H9 (cell line): Measurements from ENCODE around the gene MYL10. TPM values are rescaled to one million over a fixed set of nuclear protein-coding genes. Genes with fewer than 3 reads are reported as not detected.
A peak's percentile ranks its signal among the peaks of the same experiment; 100 is the strongest.

Source experiments
- DNase-seq: peaks from one replicate; pipeline ENCODE4 v3.0.0-alpha.2; 2017
- H2AFZ ChIP-seq: one replicate; pipeline ENCODE4 v1.6.1; 2013; ENCODE audit warnings: mild to moderate bottlenecking, low read length, control low read depth, moderate library complexity
- H2AK5ac ChIP-seq: 2 replicates; pipeline ENCODE4 v1.6.1; 2013; ENCODE audit warnings: low read length, control low read depth, mixed read lengths; ENCODE audit not compliant: insufficient read length
- H2BK120ac ChIP-seq: one replicate; pipeline ENCODE4 v1.6.1; 2013; ENCODE audit warnings: low read depth, mild to moderate bottlenecking, low read length, control low read depth, inconsistent platforms; ENCODE audit not compliant: poor library complexity, severe bottlenecking
- H2BK12ac ChIP-seq: 2 replicates; pipeline ENCODE4 v1.6.1; 2013; ENCODE audit warnings: low read length, control low read depth, mixed read lengths, low read depth; ENCODE audit not compliant: insufficient read length
- H2BK15ac ChIP-seq: 2 replicates; pipeline ENCODE4 v1.6.1; 2013; ENCODE audit warnings: low read depth, low read length, control low read depth
- H2BK20ac ChIP-seq: one replicate; pipeline ENCODE4 v1.6.1; 2013; ENCODE audit warnings: low read depth, mild to moderate bottlenecking, low read length, control low read depth, inconsistent platforms; ENCODE audit not compliant: poor library complexity, severe bottlenecking
- H2BK5ac ChIP-seq: 2 replicates; pipeline ENCODE4 v1.6.1; 2013; ENCODE audit warnings: low read length, control low read depth, mixed read lengths; ENCODE audit not compliant: insufficient read length
- H3K14ac ChIP-seq: 2 replicates; pipeline ENCODE4 v1.6.1; 2013; ENCODE audit warnings: low read length, control low read depth; ENCODE audit not compliant: insufficient read depth
- H3K18ac ChIP-seq: 2 replicates; pipeline ENCODE4 v1.6.1; 2013; ENCODE audit warnings: low read depth, mild to moderate bottlenecking, mixed read lengths, low read length, control low read depth; ENCODE audit not compliant: insufficient read length
- H3K23ac ChIP-seq: 2 replicates; pipeline ENCODE4 v1.6.1; 2013; ENCODE audit warnings: low read length, control low read depth, mixed read lengths, low read depth; ENCODE audit not compliant: insufficient read length
- H3K23me2 ChIP-seq: 2 replicates; pipeline ENCODE4 v1.6.1; 2013; ENCODE audit warnings: low read depth, mild to moderate bottlenecking, mixed read lengths, low read length, control low read depth; ENCODE audit not compliant: insufficient read length, poor library complexity, severe bottlenecking
- H3K27ac ChIP-seq: 2 replicates; pipeline ENCODE4 v1.5.1; 2013; ENCODE audit warnings: low read length, control low read depth, mixed read lengths, low read depth; ENCODE audit not compliant: insufficient read length
- H3K27me3 ChIP-seq: 2 replicates; pipeline ENCODE4 v1.6.1; 2013; ENCODE audit warnings: low read length, control low read depth, inconsistent platforms; ENCODE audit not compliant: insufficient read depth
- H3K4ac ChIP-seq: 2 replicates; pipeline ENCODE4 v1.6.1; 2013; ENCODE audit warnings: low read depth, mild to moderate bottlenecking, control low read depth, inconsistent platforms, low read length, moderate library complexity
- H3K4me1 ChIP-seq: 2 replicates; pipeline ENCODE4 v1.6.1; 2013; ENCODE audit warnings: low read length, control low read depth, inconsistent platforms; ENCODE audit not compliant: insufficient read depth
- H3K4me2 ChIP-seq: 2 replicates; pipeline ENCODE4 v1.6.1; 2013; ENCODE audit warnings: low read length, control low read depth, mixed read lengths; ENCODE audit not compliant: insufficient read length, insufficient read depth
- H3K56ac ChIP-seq: 2 replicates; pipeline ENCODE4 v1.6.1; 2013; ENCODE audit warnings: low read depth, mild to moderate bottlenecking, mixed read lengths, low read length, control low read depth; ENCODE audit not compliant: insufficient read length
- H3K79me1 ChIP-seq: 2 replicates; pipeline ENCODE4 v1.6.1; 2013; ENCODE audit warnings: low read depth, mild to moderate bottlenecking, moderate library complexity, low read length, control low read depth, inconsistent platforms; ENCODE audit not compliant: insufficient read depth, poor library complexity, severe bottlenecking
- H3K79me2 ChIP-seq: 2 replicates; pipeline ENCODE4 v1.6.1; 2013; ENCODE audit warnings: low read length, control low read depth, inconsistent platforms; ENCODE audit not compliant: insufficient read depth
- H3K9ac ChIP-seq: 2 replicates; pipeline ENCODE4 v1.6.1; 2013; ENCODE audit warnings: low read length, control low read depth, mixed read lengths; ENCODE audit not compliant: insufficient read length; ENCODE audit errors: extremely low read depth
- H3K9me3 ChIP-seq: one replicate; pipeline ENCODE4 v1.6.1; 2013; ENCODE audit warnings: low read depth, low read length, inconsistent platforms; ENCODE audit not compliant: control insufficient read depth
- H3T11ph ChIP-seq: one replicate; pipeline ENCODE4 v1.6.1; 2013; ENCODE audit warnings: mild to moderate bottlenecking, low read length, control low read depth, inconsistent platforms
- H4K20me1 ChIP-seq: one replicate; pipeline ENCODE4 v1.6.1; 2013; ENCODE audit not compliant: control insufficient read depth, insufficient read length, insufficient read depth
- H4K5ac ChIP-seq: 2 replicates; pipeline ENCODE4 v1.6.1; 2013; ENCODE audit warnings: low read depth, mild to moderate bottlenecking, mixed read lengths, low read length, control low read depth; ENCODE audit not compliant: insufficient read length
- H4K8ac ChIP-seq: replicated peaks from 2 replicates; pipeline ENCODE4 v1.6.1; 2013; ENCODE audit warnings: low read length, control low read depth, mixed read lengths, low read depth; ENCODE audit not compliant: insufficient read length
- H4K91ac ChIP-seq: 2 replicates; pipeline ENCODE4 v1.6.1; 2013; ENCODE audit warnings: low read depth, mild to moderate bottlenecking, moderate library complexity, mixed read lengths, low read length, control low read depth; ENCODE audit not compliant: insufficient read length
- H3K27ac Mint-ChIP-seq, 3 experiments: 2 replicates in 2 of 3; 3 replicates in 1 of 3; pipeline ENCODE4 v1.8.0; 2020 to 2021; ENCODE audit warnings: mixed read lengths in 3 of 3, mild to moderate bottlenecking in 1 of 3, moderate library complexity in 1 of 3
- H3K27me3 Mint-ChIP-seq: 2 replicates; pipeline ENCODE4 v1.8.0; 2021; ENCODE audit warnings: low read depth, mild to moderate bottlenecking, moderate library complexity, mixed read lengths
- H3K36me3 Mint-ChIP-seq, 3 experiments: 2 replicates in 2 of 3; 3 replicates in 1 of 3; pipeline ENCODE4 v1.8.0; 2020 to 2021; ENCODE audit warnings: low read depth in 3 of 3, mixed read lengths in 3 of 3; ENCODE audit not compliant: insufficient read depth in 1 of 3
- H3K4me1 Mint-ChIP-seq, 2 experiments: 2 replicates each; pipeline ENCODE4 v1.8.0; 2020; ENCODE audit warnings: mixed read lengths in 2 of 2
- H3K4me3 Mint-ChIP-seq, 2 experiments: 2 replicates in 1 of 2; 3 replicates in 1 of 2; pipeline ENCODE4 v1.8.0; 2020 to 2021; ENCODE audit warnings: mild to moderate bottlenecking in 2 of 2, mixed read lengths in 2 of 2, moderate library complexity in 1 of 2
- H3K9me3 Mint-ChIP-seq, 2 experiments: 2 replicates in 1 of 2; 3 replicates in 1 of 2; pipeline ENCODE4 v1.8.0; 2020; ENCODE audit warnings: mild to moderate bottlenecking in 2 of 2, mixed read lengths in 2 of 2, moderate library complexity in 1 of 2
- WGBS: extraction: QIAGEN DNeasy Blood & Tissue Kit; methylation state at CpG from one replicate; pipeline ENCODE4 v1.1.7; 2013; ENCODE audit warnings: missing lambda C conversion rate, low lambda C conversion rate, mixed read lengths; ENCODE audit not compliant: insufficient read length; ENCODE audit errors: extremely low coverage; 5-methylcytosine and 5-hydroxymethylcytosine counted together
- total RNA-seq: library from RNA; stranded (reverse); gene quantifications from 2 replicates; pipeline ENCODE4 v1.2.1, GENCODE V29; 2021
- TF ChIP-seq, protein P1 (sequence below): fragments of 200-600 bp; sonication (generic); conservative IDR thresholded peaks from 3 replicates; pipeline ENCODE4 v1.8.0; 2021; ENCODE audit warnings: antibody characterized with exemption, mild to moderate bottlenecking

Gene MYL10
- total RNA-seq, 1 experiment from 2014 or later = 0.50 TPM

DNA sequence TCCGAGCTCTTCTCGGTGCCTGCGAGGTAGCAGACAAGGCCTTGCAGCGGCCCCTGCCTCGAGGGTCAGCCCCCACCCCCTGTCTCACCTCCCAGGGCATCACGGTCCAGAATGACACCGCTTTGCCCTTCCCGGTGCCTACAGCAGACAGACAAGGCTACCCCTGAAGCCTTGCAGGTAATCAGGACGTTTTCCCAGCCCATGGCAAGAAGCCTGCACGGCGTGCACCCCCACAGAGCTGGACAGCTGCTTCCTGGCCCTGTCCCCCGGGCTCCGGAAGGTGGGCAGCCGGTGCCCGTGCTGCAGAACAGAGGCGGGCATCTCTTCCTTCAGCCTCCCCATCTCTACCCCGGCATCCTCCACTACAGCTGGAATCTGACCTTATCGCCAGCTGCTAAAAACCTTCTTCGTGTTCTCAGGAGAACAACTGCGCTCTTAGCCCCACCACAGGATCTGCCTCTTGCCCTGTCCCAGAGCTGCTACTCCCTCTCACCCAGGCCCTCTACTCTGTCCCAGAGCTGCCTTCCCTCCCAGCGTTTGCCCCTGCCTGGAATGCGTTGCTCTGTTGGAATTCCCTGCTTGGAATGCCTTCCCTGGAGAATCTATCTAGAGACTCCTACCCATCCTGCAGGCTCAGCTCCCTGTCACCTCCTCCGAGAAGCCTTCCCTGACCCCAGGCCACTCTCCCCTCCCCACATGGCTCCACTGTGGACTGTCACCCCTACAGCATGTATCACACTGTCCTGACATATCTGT, 4.7 kb downstream of the MYL10 start:
- H3K9me3 Mint-ChIP-seq = no peaks in the 10 kb centered on the region; a peak in 2 of 5 replicates
- no peak overlapping the region for H3T11ph ChIP-seq
- H2AK5ac ChIP-seq = no peak overlapping the region
- no peak overlapping the region for H2BK120ac ChIP-seq
- H4K91ac ChIP-seq = no peak overlapping the region
- peak overlapping the region in 1 of 2 experiments; percentile 49; a peak in 3 of 5 replicates for H3K4me3 Mint-ChIP-seq
- H3K4me2 ChIP-seq = no peak overlapping the region
- H3K79me1 ChIP-seq = no peaks in the 10 kb centered on the region
- no CpG with 5 or more reads among the region's 23 CpGs for WGBS
- no peaks in the 10 kb centered on the region for H3K79me2 ChIP-seq
- no peak overlapping the region for H3K27ac ChIP-seq
- H3K27ac Mint-ChIP-seq = peak overlapping the region; percentile 31 to 81 (median 74); a peak in 6 of 7 replicates
- no peak overlapping the region for H3K9ac ChIP-seq
- no peak overlapping the region for H2BK5ac ChIP-seq
- no peak overlapping the region for H3K4ac ChIP-seq
- peaks cover 24 to 35% of the 10 kb centered on the region in 2 experiments for H3K4me1 Mint-ChIP-seq
- H3K56ac ChIP-seq = no peak overlapping the region
- H2BK15ac ChIP-seq = no peak overlapping the region
- DNase-seq = peak; percentile 78
- no peak overlapping the region for H3K18ac ChIP-seq
- H3K23ac ChIP-seq = no peak overlapping the region
- no peaks in the 10 kb centered on the region; a peak in 1 of 7 replicates for H3K36me3 Mint-ChIP-seq
- TF ChIP-seq, protein P1, sequence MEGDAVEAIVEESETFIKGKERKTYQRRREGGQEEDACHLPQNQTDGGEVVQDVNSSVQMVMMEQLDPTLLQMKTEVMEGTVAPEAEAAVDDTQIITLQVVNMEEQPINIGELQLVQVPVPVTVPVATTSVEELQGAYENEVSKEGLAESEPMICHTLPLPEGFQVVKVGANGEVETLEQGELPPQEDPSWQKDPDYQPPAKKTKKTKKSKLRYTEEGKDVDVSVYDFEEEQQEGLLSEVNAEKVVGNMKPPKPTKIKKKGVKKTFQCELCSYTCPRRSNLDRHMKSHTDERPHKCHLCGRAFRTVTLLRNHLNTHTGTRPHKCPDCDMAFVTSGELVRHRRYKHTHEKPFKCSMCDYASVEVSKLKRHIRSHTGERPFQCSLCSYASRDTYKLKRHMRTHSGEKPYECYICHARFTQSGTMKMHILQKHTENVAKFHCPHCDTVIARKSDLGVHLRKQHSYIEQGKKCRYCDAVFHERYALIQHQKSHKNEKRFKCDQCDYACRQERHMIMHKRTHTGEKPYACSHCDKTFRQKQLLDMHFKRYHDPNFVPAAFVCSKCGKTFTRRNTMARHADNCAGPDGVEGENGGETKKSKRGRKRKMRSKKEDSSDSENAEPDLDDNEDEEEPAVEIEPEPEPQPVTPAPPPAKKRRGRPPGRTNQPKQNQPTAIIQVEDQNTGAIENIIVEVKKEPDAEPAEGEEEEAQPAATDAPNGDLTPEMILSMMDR = no peak
- H3K14ac ChIP-seq = no peak overlapping the region; the same call in 1 of the 2 replicates
- peaks cover 8% of the 10 kb centered on the region; the same call in 1 of the 2 replicates for H3K4me1 ChIP-seq
- peaks cover 7% of the 10 kb centered on the region for H3K27me3 Mint-ChIP-seq
- H3K9me3 ChIP-seq = no peaks in the 10 kb centered on the region
- no peak overlapping the region for H2BK12ac ChIP-seq
- no peak overlapping the region for H2BK20ac ChIP-seq
- no peaks in the 10 kb centered on the region for H4K20me1 ChIP-seq
- no peak overlapping the region for H4K5ac ChIP-seq
- H4K8ac ChIP-seq = no peak overlapping the region
- H3K27me3 ChIP-seq = no peaks in the 10 kb centered on the region
- no peaks in the 10 kb centered on the region for H3K23me2 ChIP-seq
- no peak overlapping the region for H2AFZ ChIP-seq
